Skeletal muscle satellite cell (primary cell): Measurements from ENCODE around the gene PPP1R1A.

Experiments
- H3K27me3 ChIP-seq: 2 replicates; pipeline ENCODE4 v1.7.0; 2013; ENCODE audit warnings: low read length; ENCODE audit not compliant: control insufficient read depth, insufficient read depth
- H3K36me3 ChIP-seq: 2 replicates; pipeline ENCODE4 v1.7.0; 2013; ENCODE audit warnings: mild to moderate bottlenecking, control low read depth, low read length; ENCODE audit not compliant: insufficient read depth
- H3K4me1 ChIP-seq: 2 replicates; pipeline ENCODE4 v1.7.0; 2013; ENCODE audit warnings: low read length; ENCODE audit not compliant: control insufficient read depth, insufficient read depth
- H3K4me2 ChIP-seq: 2 replicates; pipeline ENCODE4 v1.7.0; 2013; ENCODE audit warnings: mild to moderate bottlenecking, low read length
- H3K4me3 ChIP-seq: 2 replicates; pipeline ENCODE4 v1.7.0; 2013; ENCODE audit warnings: low read length
- H3K9ac ChIP-seq: 2 replicates; pipeline ENCODE4 v1.7.0; 2013; ENCODE audit warnings: mild to moderate bottlenecking, low read depth, low read length, moderate library complexity
- H3K9me3 ChIP-seq: replicated peaks from 2 replicates; pipeline ENCODE4 v1.7.0; 2013; ENCODE audit warnings: mild to moderate bottlenecking, control low read depth, low read length

Gene PPP1R1A

DNA sequence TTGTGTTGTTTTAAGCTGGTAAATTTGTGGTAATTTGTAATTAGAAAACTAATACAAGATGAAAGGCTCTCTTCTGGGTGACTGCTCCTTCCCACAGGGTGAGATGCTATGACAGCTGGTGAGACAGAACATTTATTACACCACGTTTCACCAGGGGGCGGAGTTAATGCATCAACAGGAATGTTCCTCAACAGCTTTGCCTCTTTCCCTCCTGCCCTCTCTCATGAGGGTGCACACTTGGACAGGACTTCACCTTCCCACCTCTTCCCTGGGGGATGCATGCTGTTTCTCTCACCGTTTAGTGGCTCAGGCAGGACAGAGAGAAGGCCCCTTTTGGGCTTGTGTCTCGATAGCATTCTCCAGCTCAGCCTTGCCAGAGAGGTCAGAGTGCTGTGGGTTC lies 13.4 kb upstream of the PPP1R1A start:
- H3K4me3 ChIP-seq: no peak overlapping the region
- H3K4me2 ChIP-seq: no peak overlapping the region
- H3K4me1 ChIP-seq: no peaks in the 10 kb centered on the region
- H3K9ac ChIP-seq: no peak overlapping the region
- peaks cover 15% of the 10 kb centered on the region for H3K27me3 ChIP-seq
- no peaks in the 10 kb centered on the region for H3K36me3 ChIP-seq
- H3K9me3 ChIP-seq: no peaks in the 10 kb centered on the region

DNA sequence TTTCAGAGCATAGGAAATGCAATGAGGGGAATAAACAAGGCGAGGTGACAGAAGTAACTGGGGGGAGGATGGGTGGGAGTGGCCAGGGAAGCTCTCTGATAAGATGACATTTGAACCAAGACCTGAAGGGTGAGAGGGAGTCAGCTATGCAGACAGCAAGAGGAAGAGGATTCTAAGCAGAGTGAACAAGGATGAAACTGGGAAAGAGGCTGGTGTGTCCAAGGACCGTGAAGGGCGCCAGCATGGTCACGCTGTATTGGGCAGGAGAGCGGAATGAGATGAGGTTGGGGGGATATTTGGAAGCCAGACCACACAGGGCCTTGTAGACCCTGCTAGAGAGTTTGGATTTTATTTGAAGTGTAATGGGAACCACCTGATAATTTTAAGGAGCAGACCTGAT lies 10.5 kb upstream of the PPP1R1A start:
- Histone ChIP-seq H3K36me3 (no peaks in the 10 kb centered on the region), H3K4me3 (no peak overlapping the region), H3K9me3 (no peaks in the 10 kb centered on the region), H3K4me1 (no peaks in the 10 kb centered on the region), H3K9ac (no peak overlapping the region), H3K27me3 (peaks cover 24% of the 10 kb centered on the region), H3K4me2 (no peak overlapping the region)

DNA sequence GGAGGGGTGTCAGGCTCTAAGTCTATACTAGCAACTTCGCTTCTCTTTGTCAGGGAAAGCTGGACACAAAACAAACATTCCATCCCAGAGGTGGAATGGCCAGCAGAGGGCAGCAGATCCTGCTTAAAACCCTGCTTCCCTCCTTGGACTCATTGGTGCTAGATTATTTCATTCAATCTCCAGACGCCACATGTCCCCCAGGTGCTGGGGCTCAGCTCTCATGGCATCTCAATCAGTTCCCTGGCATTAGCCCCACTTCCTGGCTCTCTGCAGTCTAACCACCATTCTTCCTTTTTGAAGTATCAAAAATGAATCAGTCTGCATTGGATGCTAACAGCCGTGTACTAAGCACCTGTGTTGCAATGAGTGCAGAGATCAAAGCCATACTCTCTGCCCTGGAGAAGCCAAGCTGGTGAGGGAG lies 8.1 kb upstream of the PPP1R1A start:
- Histone ChIP-seq H3K9ac (no peak overlapping the region), H3K4me1 (no peaks in the 10 kb centered on the region), H3K4me2 (no peak overlapping the region), H3K4me3 (no peak overlapping the region), H3K27me3 (peaks cover 45% of the 10 kb centered on the region), H3K9me3 (no peaks in the 10 kb centered on the region), H3K36me3 (no peaks in the 10 kb centered on the region)

- Histone ChIP-seq H3K4me1 (no peaks in the 10 kb centered on the region), H3K4me2 (no peak overlapping the region), H3K4me3 (no peak overlapping the region), H3K9ac (no peak overlapping the region), H3K36me3 (no peaks in the 10 kb centered on the region), H3K9me3 (no peaks in the 10 kb centered on the region), H3K27me3 (peaks cover 55% of the 10 kb centered on the region)
These were observed 7.0 kb upstream of the PPP1R1A start for GRCh38 chr12:54595471-54595870.

- Histone ChIP-seq H3K4me2 (no peak overlapping the region), H3K9me3 (no peaks in the 10 kb centered on the region), H3K4me3 (no peak overlapping the region), H3K36me3 (no peaks in the 10 kb centered on the region), H3K9ac (no peak overlapping the region), H3K4me1 (no peaks in the 10 kb centered on the region), H3K27me3 (peaks cover 64% of the 10 kb centered on the region)
These were observed 5.3 kb upstream of the PPP1R1A start for GRCh38 chr12:54593725-54594124.

GRCh38 chr12:54593135-54593534 lies 4.7 kb upstream of the PPP1R1A start:
- peaks cover 66% of the 10 kb centered on the region for H3K27me3 ChIP-seq
- no peaks in the 10 kb centered on the region for H3K36me3 ChIP-seq
- H3K4me1 ChIP-seq: no peaks in the 10 kb centered on the region
- H3K9ac ChIP-seq: no peak overlapping the region
- H3K9me3 ChIP-seq: no peaks in the 10 kb centered on the region
- no peak overlapping the region for H3K4me3 ChIP-seq
- no peak overlapping the region for H3K4me2 ChIP-seq

DNA sequence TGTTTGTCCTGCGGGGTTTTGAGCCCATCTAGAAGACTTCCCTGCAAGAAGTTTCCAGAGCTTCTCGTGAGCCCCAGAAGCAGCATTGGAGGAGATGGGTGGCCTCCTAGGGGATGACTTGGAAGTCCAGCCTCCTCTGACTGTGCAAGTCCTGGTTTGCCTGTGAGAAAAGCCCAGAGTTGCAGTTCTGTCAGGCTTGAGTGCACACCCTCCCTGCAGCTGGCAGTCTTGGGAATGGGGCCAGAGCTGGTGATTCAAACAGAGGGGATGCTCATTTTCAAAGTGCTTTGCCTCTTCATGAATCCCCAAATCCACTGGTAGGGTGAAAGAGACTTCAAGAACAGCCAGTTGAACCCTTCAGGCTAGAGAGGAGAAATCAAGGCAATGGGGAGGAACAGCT lies 3.9 kb upstream of the PPP1R1A start:
- no peaks in the 10 kb centered on the region for H3K4me1 ChIP-seq
- no peak overlapping the region for H3K4me2 ChIP-seq

GRCh38 chr12:54590978-54591591 lies 2.6 kb upstream of the PPP1R1A start:
- no peak overlapping the region for H3K4me2 ChIP-seq
- no peaks in the 10 kb centered on the region for H3K36me3 ChIP-seq
- H3K4me1 ChIP-seq: no peaks in the 10 kb centered on the region
- H3K27me3 ChIP-seq: peaks cover 81% of the 10 kb centered on the region
- no peak overlapping the region for H3K9ac ChIP-seq
- H3K9me3 ChIP-seq: no peaks in the 10 kb centered on the region
- no peak overlapping the region for H3K4me3 ChIP-seq

More for the DNA sequence above, 3.9 kb upstream of the PPP1R1A start:
- no peak overlapping the region for H3K4me3 ChIP-seq
- H3K27me3 ChIP-seq: peaks cover 69% of the 10 kb centered on the region
- no peaks in the 10 kb centered on the region for H3K36me3 ChIP-seq
- H3K9me3 ChIP-seq: no peaks in the 10 kb centered on the region
- H3K9ac ChIP-seq: no peak overlapping the region

GRCh38 chr12:54589964-54590363 lies 1.5 kb upstream of the PPP1R1A start:
- Histone ChIP-seq H3K27me3 (peaks cover 87% of the 10 kb centered on the region), H3K4me1 (no peaks in the 10 kb centered on the region), H3K36me3 (no peaks in the 10 kb centered on the region), H3K9ac (no peak overlapping the region), H3K4me2 (no peak overlapping the region), H3K4me3 (no peak overlapping the region), H3K9me3 (no peaks in the 10 kb centered on the region)

DNA sequence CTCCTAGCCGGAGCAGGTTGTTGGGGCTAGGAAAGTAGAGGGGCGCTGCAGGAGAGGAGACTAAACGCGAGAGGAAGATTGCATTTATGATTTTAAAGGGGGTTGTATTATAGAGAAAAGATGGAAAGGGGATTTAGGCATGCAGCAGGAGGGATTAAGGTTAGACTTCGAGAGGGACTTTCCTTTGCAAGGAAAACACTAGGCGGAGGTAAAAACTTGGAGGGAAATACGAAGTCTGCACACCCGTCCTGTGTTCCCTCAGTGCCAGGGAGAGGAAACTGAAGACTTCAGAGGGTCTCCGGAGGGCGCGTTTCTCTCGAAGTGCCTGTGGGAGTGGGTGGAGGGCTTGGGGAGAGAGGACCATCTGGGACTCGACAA lies 420 bp upstream of the PPP1R1A start:
- no peaks in the 10 kb centered on the region for H3K9me3 ChIP-seq
- H3K27me3 ChIP-seq: peaks cover 83% of the 10 kb centered on the region
- H3K36me3 ChIP-seq: no peaks in the 10 kb centered on the region
- no peak overlapping the region for H3K9ac ChIP-seq
- H3K4me3 ChIP-seq: no peak overlapping the region
- H3K4me1 ChIP-seq: no peaks in the 10 kb centered on the region
- no peak overlapping the region for H3K4me2 ChIP-seq

GRCh38 chr12:54587315-54587873 lies 1.1 kb downstream of the PPP1R1A start:
- no peak overlapping the region for H3K4me3 ChIP-seq

DNA sequence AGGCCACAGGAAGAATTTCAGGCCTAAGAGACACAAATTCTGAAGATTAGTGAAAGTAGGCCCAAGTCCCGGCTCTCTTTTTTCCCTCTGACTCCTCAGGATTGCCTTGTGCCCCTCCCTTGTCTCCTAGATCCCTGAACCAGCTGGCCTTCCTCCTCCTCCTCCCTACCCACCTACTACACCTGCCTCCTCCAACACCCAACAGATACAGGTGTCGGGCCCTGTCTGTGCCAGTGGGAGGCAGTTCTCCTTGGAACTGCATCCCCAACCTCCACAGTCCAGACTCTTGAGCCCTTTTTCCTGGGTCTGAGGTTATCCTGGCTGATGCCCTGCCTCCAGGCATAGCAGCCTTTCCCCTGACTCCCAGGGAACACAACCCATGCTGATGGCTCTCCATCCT lies 1.8 kb downstream of the PPP1R1A start:
- peaks cover 72% of the 10 kb centered on the region for H3K27me3 ChIP-seq
- H3K4me2 ChIP-seq: no peak overlapping the region
- H3K36me3 ChIP-seq: no peaks in the 10 kb centered on the region
- no peak overlapping the region for H3K4me3 ChIP-seq
- H3K9me3 ChIP-seq: no peaks in the 10 kb centered on the region
- no peak overlapping the region for H3K9ac ChIP-seq
- H3K4me1 ChIP-seq: no peaks in the 10 kb centered on the region

More at GRCh38 chr12:54587315-54587873, 1.1 kb downstream of the PPP1R1A start:
- Histone ChIP-seq H3K4me2 (no peak overlapping the region), H3K9me3 (no peaks in the 10 kb centered on the region), H3K27me3 (peaks cover 75% of the 10 kb centered on the region), H3K9ac (no peak overlapping the region), H3K4me1 (no peaks in the 10 kb centered on the region), H3K36me3 (no peaks in the 10 kb centered on the region)
